NCI-H524 (cell line): ENCODE measurements around the gene DHRS12.

Experiments
- DNase-seq, 2 experiments: peaks; one replicate each; lab custom pipeline; 2025; lab: John Stamatoyannopoulos, UW

Gene DHRS12

GRCh38 chr13:51728275-51728673, 75.7 kb downstream of the DHRS12 start:
- DNase-seq, result no peak

- no peak for DNase-seq
Measured at GRCh38 chr13:51727634-51728274, 76.2 kb downstream of the DHRS12 start.

- no peak for DNase-seq
Measured at GRCh38 chr13:51726446-51727193, 77.3 kb downstream of the DHRS12 start.

DNA sequence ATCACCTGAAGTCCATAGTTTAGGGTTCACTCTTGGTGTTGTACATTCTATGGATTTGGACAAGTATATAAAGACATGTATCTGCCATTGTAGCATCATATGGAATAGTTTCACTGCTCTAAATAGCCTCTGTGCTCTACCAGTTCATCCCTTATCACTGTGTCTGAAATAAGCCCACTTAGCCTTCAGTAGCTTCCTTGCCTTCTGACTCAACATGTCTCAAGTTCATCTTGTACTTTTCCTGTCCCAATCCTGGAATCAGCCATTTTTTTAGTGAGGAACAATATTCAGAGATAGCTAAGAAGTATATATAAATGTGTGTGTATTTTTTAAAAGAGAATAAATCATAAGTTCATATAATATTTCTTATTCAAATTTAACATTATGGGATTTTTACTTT, 79.2 kb downstream of the DHRS12 start:
- no peak for DNase-seq

DNA sequence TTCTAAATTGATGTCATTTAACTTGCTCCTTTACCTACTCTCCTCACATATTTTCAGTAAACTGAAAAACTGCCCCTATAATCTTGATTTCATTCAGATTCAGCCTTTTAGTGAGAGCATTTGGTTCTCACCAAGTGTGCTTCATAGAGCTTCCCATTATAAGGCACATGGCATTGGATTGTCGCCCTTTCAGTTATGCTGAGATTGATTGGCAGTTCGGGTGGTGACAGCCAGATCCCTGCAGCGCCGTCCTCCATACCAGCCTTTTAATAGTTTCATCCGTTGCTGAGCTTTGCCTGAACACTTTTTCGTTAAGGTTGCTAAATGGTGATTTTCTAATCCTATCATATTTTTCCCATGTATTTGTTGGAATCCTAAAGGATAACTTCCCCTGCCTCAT, 80.4 kb downstream of the DHRS12 start:
- DNase-seq, result no peak

DNA sequence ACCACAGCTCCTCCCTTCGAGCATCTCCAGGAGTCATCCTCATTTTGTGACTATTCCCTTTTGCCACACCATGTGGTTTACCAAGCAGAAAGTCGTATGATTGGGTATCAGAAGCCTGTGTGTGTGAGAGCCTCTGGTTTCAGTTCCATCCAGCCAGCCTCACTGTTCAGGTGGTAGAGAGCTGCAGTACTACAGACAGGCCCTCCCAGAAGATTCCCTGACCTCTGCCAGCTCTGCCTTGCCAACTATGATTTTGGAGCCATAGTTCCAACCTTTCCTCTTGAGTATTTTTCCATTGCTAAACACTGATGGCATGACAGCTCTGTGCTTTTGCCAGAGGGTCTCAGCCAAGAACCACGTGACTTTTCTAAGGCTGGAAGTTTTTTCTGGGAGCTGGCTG, 82.5 kb downstream of the DHRS12 start:
- DNase-seq, result no peak

DNA sequence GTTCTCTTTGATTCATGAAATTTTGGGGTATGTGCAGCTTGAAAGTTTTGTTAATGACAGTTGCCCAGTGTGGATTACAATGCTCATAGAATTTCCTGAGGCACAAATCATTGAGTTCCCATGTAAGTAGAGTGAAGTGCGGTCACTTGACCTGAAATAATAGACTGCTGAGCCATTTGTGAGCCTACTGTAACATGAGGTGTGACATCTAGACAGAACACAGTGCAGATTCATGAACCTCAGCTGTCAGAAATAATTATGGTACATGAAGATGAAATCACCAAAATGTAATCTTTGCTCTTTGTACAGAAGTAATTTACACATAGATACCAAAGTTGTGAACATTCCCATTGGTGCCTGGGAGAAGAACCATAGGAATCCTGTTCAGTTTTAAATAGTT, 84.6 kb downstream of the DHRS12 start:
- DNase-seq, result no peak
